Adrenal gland (tissue), 12 donors: ENCODE results near the gene LMNTD1. TPM values are rescaled to one million over a fixed set of nuclear protein-coding genes. Genes with fewer than 3 reads are reported as not detected.

Experiments used
- DNase-seq, 7 donors: peaks; one replicate each; pipeline ENCODE4 v3.0.0-alpha.2; 2019 to 2020
- H3K27ac ChIP-seq, 5 donors: fragments of 200-600 bp; sonication (generic) in 4 of 5; 1 replicate in 3 of 5; 2 replicates in 2 of 5; pipeline versions ENCODE4 v1.5.1 to v1.8.0; 2016 to 2020; ENCODE audit warnings: mild to moderate bottlenecking in 1 of 5
- H3K27me3 ChIP-seq: fragments of 200-600 bp; 2 replicates; pipeline ENCODE4 v1.8.0; 2021
- H3K36me3 ChIP-seq, 2 donors: fragments of 200-600 bp; replicated peaks in 1 of 2; 1 replicate in 1 of 2; 2 replicates in 1 of 2; pipeline versions ENCODE4 v1.5.1 to v1.8.0; 2018 to 2022
- H3K4me1 ChIP-seq, 2 donors: fragments of 200-600 bp; replicated peaks in 1 of 2; 1 replicate in 1 of 2; 2 replicates in 1 of 2; pipeline versions ENCODE4 v1.5.1 to v1.8.0; 2018 to 2021
- H3K4me3 ChIP-seq, 4 donors: fragments of 200-600 bp; sonication (generic) in 3 of 4; one replicate each; pipeline ENCODE4 v1.5.1; 2016 to 2018
- H3K9me3 ChIP-seq, 3 donors: fragments of 200-600 bp; sonication (generic) in 1 of 3; replicated peaks in 1 of 3; 1 replicate in 2 of 3; 2 replicates in 1 of 3; pipeline versions ENCODE4 v1.5.1 to v1.8.0; 2016 to 2021
- POLR2A ChIP-seq, 2 donors: fragments of 450-650 bp; IDR thresholded peaks; one replicate each; pipeline ENCODE4 v1.6.1; 2017; ENCODE audit warnings: antibody characterized with exemption in 2 of 2, mild to moderate bottlenecking in 2 of 2, moderate library complexity in 1 of 2
- WGBS, 4 donors: extraction: QIAGEN DNeasy Blood & Tissue Kit in 2 of 4; methylation state at CpG; one replicate each; pipeline versions ENCODE4 v1.1.5 to v1.1.7; 2013 to 2017; 5-methylcytosine and 5-hydroxymethylcytosine counted together
- intact Hi-C, 2 donors: fragments of 100-400 bp; cut with DNase I; formaldehyde crosslinking; loops; one replicate each; pipeline versions ENCODE4 v1.14.1 to v1.15.0; 2022 to 2023
- polyA plus RNA-seq, 3 donors: library from polyadenylated mRNA; stranded (reverse); fragments of 200-250 nt in 2 of 3; fragments of 350-450 nt in 1 of 3; fragmentation: Illumina TruSeq in 1 of 3; extraction: RNeasy Lipid Tissue Mini Kit (QIAGEN cat#74804) in 1 of 3; gene quantifications; one replicate each; pipeline ENCODE4 v1.2.3, GENCODE V29; 2013 to 2014
- total RNA-seq, 9 donors: library from RNA; depleted of rRNA in 4 of 9; stranded (reverse); fragments of >200 nt in 4 of 9; fragments of 120-200 nt in 1 of 9; fragmentation: NEBNext Ultra II Directional in 1 of 9; extraction: Animal tissue kit (Norgen Biotek cat#: 25700) in 1 of 9; gene quantifications; one replicate each; pipeline versions ENCODE4 v1.1.0 to v1.2.4, GENCODE V29; 2013 to 2023
- TF ChIP-seq, protein P1 (sequence below), 6 experiments: fragments of 450-650 bp in 4 of 6; fragments of 200-600 bp in 2 of 6; sonication (generic) in 1 of 6; IDR thresholded peaks; 1 replicate in 5 of 6; 2 replicates in 1 of 6; pipeline versions ENCODE4 v1.5.1 to v1.8.0; 2016 to 2021; ENCODE audit warnings: antibody characterized with exemption in 6 of 6, mild to moderate bottlenecking in 2 of 6, moderate library complexity in 1 of 6
- donor health status: healthy with polysubstance abuse.
- donor health status: Bipolar disorder and iron deficiency.
- donor health status: DM: yes; HTN: yes; CAD: no.
- donor health status: DM: no; HTN: no; CAD: no.
- donor health status: DM: no; HTN: no; CAD: no.
- donor health status: DM: yes; HTN: yes; CAD: no.

The LMNTD1 gene
- total and polyA plus RNA-seq, 12 donors: 0.27 to 4.9 (median 0.46) TPM; not detected in 9

DNA sequence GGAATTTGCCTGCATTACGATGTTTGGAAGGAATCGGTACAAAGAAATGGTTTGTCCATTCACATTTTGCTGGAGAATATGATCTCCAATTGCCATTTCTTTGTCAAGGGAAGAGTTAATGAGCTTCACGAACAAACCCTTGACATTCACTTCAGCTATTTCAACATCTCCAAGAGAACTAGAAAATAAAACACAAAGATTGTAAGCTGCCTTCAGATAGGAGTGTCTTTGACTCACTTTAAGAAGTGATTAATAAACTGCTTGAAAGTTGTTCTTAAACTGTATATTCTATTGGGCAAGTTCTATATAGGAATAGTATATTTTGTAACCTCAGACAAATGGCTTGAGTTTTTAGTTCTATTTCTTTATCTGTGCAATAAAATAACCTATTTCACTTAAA, 26.3 kb downstream of the LMNTD1 start:
- no peak overlapping the region for H3K27ac ChIP-seq
- no peaks in the 10 kb centered on the region for H3K9me3 ChIP-seq
- intact Hi-C loops: no loop called here
- H3K36me3 ChIP-seq: no peaks in the 10 kb centered on the region
- WGBS, 4 donors: 58 to 68% (median 67%) methylated on average over 3 of the region's 3 CpGs
- H3K4me1 ChIP-seq: no peaks in the 10 kb centered on the region
- TF ChIP-seq, protein P1, sequence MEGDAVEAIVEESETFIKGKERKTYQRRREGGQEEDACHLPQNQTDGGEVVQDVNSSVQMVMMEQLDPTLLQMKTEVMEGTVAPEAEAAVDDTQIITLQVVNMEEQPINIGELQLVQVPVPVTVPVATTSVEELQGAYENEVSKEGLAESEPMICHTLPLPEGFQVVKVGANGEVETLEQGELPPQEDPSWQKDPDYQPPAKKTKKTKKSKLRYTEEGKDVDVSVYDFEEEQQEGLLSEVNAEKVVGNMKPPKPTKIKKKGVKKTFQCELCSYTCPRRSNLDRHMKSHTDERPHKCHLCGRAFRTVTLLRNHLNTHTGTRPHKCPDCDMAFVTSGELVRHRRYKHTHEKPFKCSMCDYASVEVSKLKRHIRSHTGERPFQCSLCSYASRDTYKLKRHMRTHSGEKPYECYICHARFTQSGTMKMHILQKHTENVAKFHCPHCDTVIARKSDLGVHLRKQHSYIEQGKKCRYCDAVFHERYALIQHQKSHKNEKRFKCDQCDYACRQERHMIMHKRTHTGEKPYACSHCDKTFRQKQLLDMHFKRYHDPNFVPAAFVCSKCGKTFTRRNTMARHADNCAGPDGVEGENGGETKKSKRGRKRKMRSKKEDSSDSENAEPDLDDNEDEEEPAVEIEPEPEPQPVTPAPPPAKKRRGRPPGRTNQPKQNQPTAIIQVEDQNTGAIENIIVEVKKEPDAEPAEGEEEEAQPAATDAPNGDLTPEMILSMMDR (IDR thresholded peaks at IDR 0.05): no peak
- no peak for TF ChIP-seq POLR2A (IDR thresholded peaks at IDR 0.05)
- no peak overlapping the region for H3K4me3 ChIP-seq
- DNase-seq: no peak
- no peaks in the 10 kb centered on the region for H3K27me3 ChIP-seq

DNA sequence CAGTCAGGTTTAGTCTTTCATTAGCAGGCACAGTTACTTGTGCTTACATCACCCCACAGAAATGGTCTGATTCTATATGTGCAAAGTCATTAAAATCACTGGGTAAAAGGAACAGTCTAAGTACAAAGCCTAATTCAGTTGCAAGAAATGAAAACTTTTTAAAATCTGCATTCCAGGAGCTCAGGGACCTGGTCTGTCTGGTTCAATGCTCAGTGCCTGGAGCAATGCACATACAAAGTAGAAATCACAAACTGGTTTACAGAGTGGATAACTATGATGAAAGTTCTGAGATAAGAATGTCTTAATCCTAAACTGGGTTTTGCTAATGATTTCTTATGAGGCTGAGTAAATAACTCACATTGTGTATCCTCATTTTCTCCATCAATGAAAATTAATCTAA, 28.7 kb downstream of the LMNTD1 start:
- intact Hi-C loops: no loop called here
- Histone ChIP-seq H3K27me3 (no peaks in the 10 kb centered on the region), H3K27ac (no peak overlapping the region)

DNA sequence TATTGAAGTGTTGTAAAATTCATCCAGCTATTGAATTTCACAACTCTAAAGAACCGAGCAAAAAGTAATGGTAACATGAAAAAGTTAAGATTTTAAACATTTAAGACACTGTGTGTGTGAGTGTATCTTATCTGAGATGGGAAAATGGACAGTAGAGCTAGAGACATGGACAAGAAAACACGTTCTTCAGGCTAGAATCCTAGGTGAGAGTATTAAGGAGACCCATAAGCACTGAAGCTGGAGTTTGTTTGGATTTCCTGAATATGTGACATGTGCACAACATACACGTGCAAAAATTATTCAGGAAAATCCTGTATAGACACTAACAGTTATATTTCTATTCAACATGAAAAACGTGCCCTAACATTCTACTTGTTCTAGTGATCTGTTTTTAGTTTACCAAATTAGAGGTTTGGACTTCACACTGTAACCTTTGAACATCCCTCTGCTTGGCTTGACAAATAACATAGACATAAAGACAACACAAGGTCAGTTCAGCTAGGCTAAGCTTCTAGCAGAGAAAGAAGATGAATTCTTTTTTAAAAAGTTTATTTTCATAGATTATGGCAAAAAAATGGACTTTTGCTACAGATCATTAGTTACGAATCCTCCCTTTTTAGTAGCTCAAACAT, 31.3 kb downstream of the LMNTD1 start:
- H3K36me3 ChIP-seq: no peaks in the 10 kb centered on the region
- intact Hi-C loops: no loop called here
- H3K4me1 ChIP-seq: no peaks in the 10 kb centered on the region
- TF ChIP-seq, protein P1 (IDR thresholded peaks at IDR 0.05): no peak
- TF ChIP-seq POLR2A (IDR thresholded peaks at IDR 0.05): no peak
- no peaks in the 10 kb centered on the region for H3K27me3 ChIP-seq
- no peak overlapping the region for H3K4me3 ChIP-seq
- no peaks in the 10 kb centered on the region for H3K9me3 ChIP-seq
- WGBS, 4 donors: 50 to 67% (median 60%) methylated on average over 5 of the region's 5 CpGs
- DNase-seq: no peak
- H3K27ac ChIP-seq: no peak overlapping the region

More for the DNA sequence above, 28.7 kb downstream of the LMNTD1 start:
- no peaks in the 10 kb centered on the region for H3K9me3 ChIP-seq
- H3K4me3 ChIP-seq: no peak overlapping the region
- DNase-seq: no peak
- no peaks in the 10 kb centered on the region for H3K4me1 ChIP-seq
- TF ChIP-seq, protein P1 (IDR thresholded peaks at IDR 0.05): no peak
- TF ChIP-seq POLR2A (IDR thresholded peaks at IDR 0.05): no peak
- H3K36me3 ChIP-seq: no peaks in the 10 kb centered on the region

DNA sequence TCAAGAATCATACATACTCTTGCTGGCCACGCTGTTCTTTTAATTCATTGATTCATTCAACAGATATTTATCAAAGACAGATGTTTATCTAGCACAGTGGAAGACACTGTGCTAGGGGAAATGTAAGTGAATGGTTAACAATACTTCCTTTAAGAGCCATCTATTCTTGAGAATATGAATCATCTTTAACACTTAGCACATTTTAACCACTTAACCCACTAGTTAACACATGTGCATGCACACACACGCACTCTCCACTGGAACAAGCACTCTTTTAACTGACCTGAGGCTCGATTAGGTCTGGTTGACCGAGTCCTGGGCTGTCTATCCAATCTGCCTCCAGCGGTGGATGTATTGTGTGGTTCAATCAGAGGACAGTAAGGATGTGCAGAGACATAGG, 34.6 kb downstream of the LMNTD1 start:
- 79 to 84% (median 81%) methylated on average over 5 of the region's 5 CpGs for WGBS, 4 donors

More for the DNA sequence above, 34.6 kb downstream of the LMNTD1 start:
- no peaks in the 10 kb centered on the region for H3K27me3 ChIP-seq
- no peak for DNase-seq
- H3K36me3 ChIP-seq: no peaks in the 10 kb centered on the region
- intact Hi-C loops: no loop called here
- no peaks in the 10 kb centered on the region for H3K9me3 ChIP-seq
- no peak overlapping the region for H3K4me3 ChIP-seq
- TF ChIP-seq, protein P1 (IDR thresholded peaks at IDR 0.05): no peak
- no peak for TF ChIP-seq POLR2A (IDR thresholded peaks at IDR 0.05)
- no peaks in the 10 kb centered on the region for H3K4me1 ChIP-seq
- no peak overlapping the region for H3K27ac ChIP-seq
